Ammon's horn (tissue), 1 donor: Measurements from ENCODE around the gene DLST.

ENCODE experiments used
- DNase-seq: peaks from one replicate; pipeline ENCODE4 v3.0.0-alpha.2; 2016; ENCODE audit warnings: low spot score

DLST gene

GRCh38 chr14:74881431-74882102 is at the start of gene DLST:
Gene DLST, plus strand, starts transcription at chr14:74881916. Its CDS starts 38 bp downstream, at chr14:74881954.
- DNase-seq: peak; percentile 84

DNA sequence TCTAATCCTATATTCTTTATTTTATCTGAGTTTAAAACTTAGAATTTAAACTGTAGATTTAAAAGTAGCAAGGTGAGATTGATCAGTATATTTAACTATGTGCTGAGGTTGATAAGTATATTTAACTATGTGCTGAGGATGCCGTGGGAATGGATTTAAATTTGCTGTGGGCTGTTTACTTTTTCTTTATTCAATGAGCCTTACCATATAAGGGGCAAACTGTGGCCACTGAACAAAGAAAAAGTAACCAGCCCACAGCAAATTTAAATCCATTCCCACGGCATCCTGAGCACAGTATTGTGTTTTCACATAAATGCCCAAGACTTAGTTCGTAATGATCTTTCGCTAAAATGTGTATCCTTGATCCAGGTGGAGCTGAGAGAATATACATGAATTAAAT is 48.9 kb upstream of the DLST start:
- no peak for DNase-seq

DNA sequence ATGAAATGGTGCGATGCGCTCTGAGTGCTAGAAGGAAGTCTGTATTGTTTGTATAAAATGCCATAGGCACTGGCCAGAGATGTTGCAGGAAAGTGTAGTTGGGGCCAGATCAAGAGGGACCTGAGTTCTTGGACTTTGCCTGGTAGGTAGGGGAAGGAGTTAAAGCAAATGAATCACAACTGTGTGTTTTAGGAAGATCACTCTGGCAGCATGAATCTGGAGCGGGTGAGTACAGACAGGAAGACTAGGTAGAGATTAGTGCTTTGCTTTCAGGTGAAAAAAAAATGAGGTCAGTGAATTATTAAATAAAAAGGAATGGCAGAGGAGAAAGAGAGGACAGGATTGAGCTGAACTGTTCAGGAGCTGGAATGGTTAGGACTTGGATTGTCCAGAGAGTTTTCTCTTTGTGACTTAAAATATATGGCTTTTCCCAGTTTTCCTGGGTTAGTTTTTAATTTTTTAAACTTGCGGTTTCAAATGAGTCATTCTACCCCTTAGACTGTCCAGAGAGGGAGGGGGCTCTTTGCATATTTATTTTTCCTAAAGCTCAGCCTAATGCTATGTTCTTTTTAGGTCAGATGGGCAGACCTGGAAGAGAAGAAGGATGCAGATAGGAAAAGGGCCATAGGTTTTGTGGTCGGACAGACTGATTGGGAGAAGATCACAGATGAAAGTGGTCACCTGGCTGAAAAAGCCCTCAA is 46.9 kb upstream of the DLST start:
- DNase-seq: no peak

DNA sequence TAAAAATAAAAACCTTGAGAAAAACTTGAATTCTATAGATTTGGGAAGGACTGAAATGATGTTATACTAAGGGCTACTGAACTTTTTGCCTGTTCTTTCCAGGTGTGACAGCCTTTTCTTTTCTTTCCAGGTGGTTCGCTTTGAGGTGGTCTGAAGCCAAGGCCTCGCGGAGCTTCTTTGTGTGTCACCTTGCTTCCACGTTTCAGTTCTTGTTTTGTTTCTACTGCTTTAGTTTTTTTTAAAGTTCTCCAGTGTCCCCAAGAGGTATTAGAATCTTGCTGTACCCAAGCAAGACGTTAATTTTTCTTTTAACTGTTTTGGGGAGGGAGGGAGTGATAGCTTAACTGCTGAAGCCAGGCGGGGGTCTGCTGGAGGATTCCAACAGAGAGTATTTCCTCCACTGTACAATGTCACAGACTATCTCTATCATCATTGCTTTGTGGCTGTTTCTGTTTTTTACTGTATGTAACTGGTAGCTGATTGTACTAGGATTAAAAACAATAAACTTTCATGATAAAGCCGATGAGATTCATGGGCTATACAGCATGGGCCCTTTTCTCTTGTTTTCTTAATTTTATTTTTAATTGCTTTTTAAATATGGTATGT is 46.0 kb upstream of the DLST start:
- DNase-seq: no peak

GRCh38 chr14:74836251-74836960 is 45.3 kb upstream of the DLST start:
- no peak for DNase-seq

GRCh38 chr14:74838166-74838565 is 43.5 kb upstream of the DLST start:
- no peak for DNase-seq

GRCh38 chr14:74840603-74841030 is 41.1 kb upstream of the DLST start:
- no peak for DNase-seq

- DNase-seq: no peak
Measured at GRCh38 chr14:74841230-74842207, 40.2 kb upstream of the DLST start.

DNA sequence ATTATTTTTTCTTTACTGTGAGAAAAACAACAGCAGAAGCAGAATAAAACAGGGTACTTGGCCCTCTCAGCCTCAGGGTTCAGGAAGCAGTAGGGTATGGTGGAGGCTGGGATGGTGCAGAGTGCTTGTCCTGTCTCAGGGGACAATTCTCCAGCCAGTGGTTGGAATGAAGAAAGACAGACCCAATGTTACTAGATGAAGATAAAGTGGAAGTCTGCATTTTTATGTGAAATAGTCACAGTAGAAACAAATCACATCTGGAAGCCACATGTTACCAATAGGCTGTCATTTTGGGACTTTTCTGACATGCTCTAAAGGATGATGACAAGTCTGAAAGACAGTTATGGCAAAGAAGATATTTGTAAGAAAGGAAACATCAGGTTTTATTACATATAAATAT is 38.1 kb upstream of the DLST start:
- no peak for DNase-seq

GRCh38 chr14:74846168-74846567 is 35.5 kb upstream of the DLST start:
- DNase-seq: no peak

DNA sequence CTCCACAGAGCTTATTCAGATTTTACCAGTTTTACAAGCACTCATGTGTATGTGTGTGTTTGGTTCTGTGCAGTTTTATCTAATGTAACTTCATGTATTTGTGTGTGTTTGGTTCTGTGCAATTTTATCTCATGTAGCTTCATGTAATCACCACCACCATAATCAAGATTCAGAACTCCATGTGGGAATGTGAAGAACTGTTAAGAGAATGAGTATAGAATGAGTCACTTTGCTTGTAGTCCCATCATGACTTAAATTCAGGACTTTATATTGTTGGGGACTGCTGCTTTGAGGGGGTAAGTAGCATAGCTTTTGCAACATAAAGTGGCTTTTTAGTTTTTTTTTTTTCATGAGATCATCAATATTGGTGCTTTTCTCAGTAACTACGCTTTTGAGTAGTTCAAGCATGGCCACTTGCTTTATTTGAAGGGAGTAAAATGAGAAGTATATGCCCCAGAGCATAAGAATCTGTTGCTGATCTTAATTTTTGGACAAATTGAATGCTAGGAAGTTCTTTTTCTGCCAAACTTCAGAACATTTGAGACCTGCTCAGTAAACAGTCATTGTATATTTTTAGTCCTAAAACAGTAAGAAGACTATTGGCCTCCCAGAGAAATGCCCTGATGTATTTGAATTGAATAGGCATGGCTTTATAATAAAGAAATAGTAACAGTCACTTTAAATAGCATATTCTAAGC is 34.6 kb upstream of the DLST start:
- no peak for DNase-seq

DNA sequence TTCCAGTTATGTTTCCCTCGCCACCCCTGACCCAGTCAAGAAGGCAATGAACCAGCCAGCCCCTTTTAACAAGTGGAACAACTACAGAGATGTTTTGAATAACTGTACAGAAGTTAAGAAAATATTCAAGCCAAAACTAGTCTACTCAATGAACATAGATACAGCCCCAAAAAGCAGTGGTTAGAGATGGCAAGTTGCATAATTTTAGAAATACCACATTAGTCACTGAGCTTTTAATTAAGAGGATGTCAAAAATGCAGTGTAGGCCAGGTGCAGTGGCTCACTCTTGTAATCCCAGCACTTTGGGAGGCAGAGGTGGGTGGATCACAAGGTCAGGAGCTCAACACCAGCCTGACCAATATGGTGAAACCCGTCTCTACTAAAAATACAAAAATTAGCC is 32.9 kb upstream of the DLST start:
- DNase-seq: no peak

GRCh38 chr14:74852922-74853530 is 28.7 kb upstream of the DLST start:
- no peak for DNase-seq

DNA sequence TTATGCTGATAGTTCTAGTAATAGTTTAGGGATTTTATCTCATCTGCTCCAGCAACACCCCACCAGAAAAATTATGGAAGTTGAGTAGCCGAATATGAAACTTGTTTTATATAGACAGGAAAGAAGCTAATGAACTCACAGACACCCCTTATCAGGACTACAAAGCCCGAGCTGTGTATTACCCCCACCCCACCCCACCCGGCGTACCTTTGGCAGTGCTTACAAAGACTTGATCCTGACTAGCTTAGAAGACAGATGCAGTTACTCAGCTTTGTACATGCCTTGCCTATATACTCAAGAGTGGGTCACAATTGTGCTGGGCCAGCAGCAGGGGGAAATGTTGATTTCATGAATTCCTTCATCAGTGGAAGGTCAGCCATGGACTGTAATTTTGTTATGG is 28.1 kb upstream of the DLST start:
- no peak for DNase-seq

DNA sequence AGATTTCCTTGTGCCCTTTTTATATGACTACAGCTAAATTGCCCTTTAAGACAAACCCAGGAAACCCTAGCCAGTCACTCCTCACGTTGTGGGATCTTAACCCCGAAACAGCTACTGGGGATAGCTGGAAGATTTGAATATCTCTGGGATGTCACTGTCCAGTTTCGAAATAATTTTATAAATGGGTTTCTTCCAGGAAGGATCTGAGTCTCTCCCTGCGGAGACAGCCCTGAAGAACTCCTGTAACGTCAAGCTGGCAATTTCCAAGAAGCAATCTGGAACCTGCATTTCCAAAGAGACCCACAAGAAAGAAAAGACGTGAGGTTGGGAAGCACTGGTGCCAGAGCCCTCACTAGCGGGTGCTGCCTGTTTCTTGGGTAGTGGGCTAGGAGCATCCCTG is 26.7 kb upstream of the DLST start:
- DNase-seq: no peak

GRCh38 chr14:74855945-74856344 is 25.8 kb upstream of the DLST start:
- no peak for DNase-seq

GRCh38 chr14:74856366-74856765 is 25.4 kb upstream of the DLST start:
- no peak for DNase-seq

- no peak for DNase-seq
Measured at GRCh38 chr14:74858022-74858421, 23.7 kb upstream of the DLST start.

DNA sequence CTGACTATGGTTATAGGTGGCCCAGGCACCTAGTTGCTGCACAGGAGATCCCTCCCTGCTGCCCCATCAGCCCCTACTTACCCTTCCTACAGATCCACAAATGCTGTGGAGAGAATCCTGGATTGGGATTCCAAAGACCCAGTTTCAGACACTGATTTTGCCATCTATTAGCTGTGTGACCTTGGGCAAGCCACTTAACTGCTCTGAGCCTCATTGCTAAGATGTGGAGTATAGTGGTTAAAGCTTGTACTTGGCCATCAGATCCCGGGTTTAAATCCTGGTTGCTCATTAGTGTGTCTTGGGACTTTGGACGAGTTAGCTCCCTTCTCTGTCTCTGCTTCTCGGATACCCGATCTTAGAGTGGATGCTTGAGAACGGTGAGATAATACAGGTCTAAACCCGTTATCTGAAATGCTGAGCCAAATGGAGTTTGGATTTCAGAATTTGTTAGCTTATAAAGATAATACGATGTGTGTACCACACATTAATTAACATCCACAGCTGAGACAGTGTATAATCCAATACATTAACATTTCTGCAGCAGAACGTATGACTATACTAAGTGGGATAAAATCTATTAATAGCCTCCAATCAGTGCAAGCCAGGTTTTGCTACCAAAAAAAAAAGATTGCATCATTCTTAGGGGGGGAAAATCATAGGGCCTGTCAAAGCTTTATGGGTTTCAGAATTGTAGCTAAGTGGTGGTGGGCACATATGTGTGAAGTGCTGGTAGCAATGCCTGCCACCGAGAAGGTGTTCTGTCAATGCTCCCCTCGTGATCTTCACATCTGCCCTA is 21.8 kb upstream of the DLST start:
- DNase-seq: no peak
